Right ventricle myocardium inferior (tissue), 1 donor: ENCODE measurements around the gene C11orf42. TPM values are rescaled to one million over a fixed set of nuclear protein-coding genes. Genes with fewer than 3 reads are reported as not detected.
A peak's percentile ranks its signal among the peaks of the same experiment; 100 is the strongest.

Experiments used
- ATAC-seq: fragments of 200-7000 bp; cut with Tn5 transposase; one replicate; pipeline ENCODE4 v1.9.1; 2020; ENCODE audit warnings: mild to moderate bottlenecking, moderate library complexity
- DNase-seq: peaks from one replicate; pipeline ENCODE4 v3.0.0; 2021; ENCODE audit errors: missing footprints
- intact Hi-C: fragments of 100-400 bp; cut with DNase I; formaldehyde crosslinking; loops from one replicate; pipeline ENCODE4 v1.11.0; 2022
- total RNA-seq: library from RNA; stranded (reverse); fragmentation: NEBNext Ultra II Directional; extraction: Animal tissue kit (Norgen Biotek cat#: 25700); gene quantifications from one replicate; pipeline ENCODE4 v1.2.1, GENCODE V29; 2021
- donor health status: DM: no; HTN: yes; CAD: no; lungs with severe emphysema.

The C11orf42 gene
- total RNA-seq, 1 donor from 2014 or later, result not detected

DNA sequence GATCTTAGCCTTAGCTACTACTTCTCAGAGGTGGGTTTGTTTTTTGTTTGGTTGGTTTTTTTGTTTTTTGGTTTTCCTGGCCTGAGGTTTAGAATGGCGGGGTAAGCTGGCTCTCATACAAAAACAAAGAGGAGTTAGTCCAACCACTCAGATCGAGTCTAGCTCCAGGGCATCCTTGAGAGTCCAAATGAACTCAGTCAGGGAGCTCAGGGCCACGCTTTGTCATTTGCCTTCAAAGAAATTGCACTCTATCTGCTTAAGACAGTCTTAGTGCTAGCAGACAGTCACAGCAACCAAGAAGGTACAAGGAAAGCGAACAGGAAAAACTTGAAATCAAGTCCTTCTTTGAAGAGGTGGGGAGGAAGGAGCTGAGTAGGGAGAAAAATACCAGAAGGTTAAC is 11.1 kb downstream of the C11orf42 start:
- ATAC-seq, result no peak
- no peak for DNase-seq
- intact Hi-C loops, result no loop called here

- ATAC-seq (no peak), DNase-seq (no peak)
- intact Hi-C loops, result no loop called here
Measured at GRCh38 chr11:6217722-6218121, 12.4 kb downstream of the C11orf42 start.

GRCh38 chr11:6219359-6219758 is 14.0 kb downstream of the C11orf42 start:
- intact Hi-C loops, result no loop called here
- ATAC-seq (peak; percentile 34), DNase-seq (no peak)

GRCh38 chr11:6223854-6224253 is 18.5 kb downstream of the C11orf42 start:
- no peak for DNase-seq
- no peak for ATAC-seq
- intact Hi-C loops, result no loop called here

- DNase-seq (no peak), ATAC-seq (no peak)
- intact Hi-C loops, result no loop called here
Measured at GRCh38 chr11:6224421-6224820, 19.1 kb downstream of the C11orf42 start.

DNA sequence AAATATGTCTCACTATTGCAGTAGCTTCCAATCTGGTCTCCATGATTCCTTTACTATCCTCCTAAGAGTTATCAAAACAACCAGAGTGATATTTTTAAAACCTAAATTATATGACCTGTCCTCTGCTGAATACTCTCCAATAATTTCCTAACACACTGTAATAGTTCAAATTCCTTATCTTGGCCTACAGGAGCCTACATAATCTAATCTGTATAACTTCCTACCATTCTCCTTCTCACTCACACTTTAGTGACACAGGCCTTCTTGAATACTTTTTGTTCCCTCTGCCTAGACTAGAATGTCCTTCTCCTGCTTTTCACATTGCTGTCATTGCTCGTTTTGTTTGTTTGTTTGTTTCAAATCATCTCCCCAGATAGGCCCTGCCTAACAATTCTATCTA is 19.7 kb downstream of the C11orf42 start:
- DNase-seq, result no peak
- intact Hi-C loops, result no loop called here
- no peak for ATAC-seq

GRCh38 chr11:6225896-6226295 is 20.5 kb downstream of the C11orf42 start:
- DNase-seq, result no peak
- ATAC-seq, result no peak
- intact Hi-C loops, result no loop called here

- intact Hi-C loops, result no loop called here
- DNase-seq, result no peak
- no peak for ATAC-seq
Measured at GRCh38 chr11:6228520-6228919, 23.2 kb downstream of the C11orf42 start.

DNA sequence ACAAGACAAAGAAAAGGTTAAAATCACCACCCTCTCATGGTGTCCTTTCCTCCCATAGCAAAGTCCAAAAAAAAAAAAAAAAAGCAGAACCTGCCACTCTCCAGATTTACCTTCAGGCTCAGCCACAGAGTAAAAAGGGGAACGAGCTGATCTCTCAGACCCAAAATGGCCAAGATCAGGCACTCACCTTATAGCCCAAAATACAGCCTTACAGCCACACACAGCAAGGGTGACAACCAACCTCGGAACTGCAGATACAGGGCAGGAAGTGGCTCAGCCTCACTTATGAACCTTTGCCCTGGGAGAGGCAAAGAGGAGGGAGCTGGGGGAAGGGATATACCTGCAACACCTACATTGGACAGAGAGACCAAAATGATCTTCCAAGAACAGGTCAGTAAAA is 24.6 kb downstream of the C11orf42 start:
- intact Hi-C loops, result loop anchor here (10.0 kb wide), 1 partner anchor 245 kb away; the partner anchor contains the start of gene TRIM3
- ATAC-seq (no peak), DNase-seq (no peak)

DNA sequence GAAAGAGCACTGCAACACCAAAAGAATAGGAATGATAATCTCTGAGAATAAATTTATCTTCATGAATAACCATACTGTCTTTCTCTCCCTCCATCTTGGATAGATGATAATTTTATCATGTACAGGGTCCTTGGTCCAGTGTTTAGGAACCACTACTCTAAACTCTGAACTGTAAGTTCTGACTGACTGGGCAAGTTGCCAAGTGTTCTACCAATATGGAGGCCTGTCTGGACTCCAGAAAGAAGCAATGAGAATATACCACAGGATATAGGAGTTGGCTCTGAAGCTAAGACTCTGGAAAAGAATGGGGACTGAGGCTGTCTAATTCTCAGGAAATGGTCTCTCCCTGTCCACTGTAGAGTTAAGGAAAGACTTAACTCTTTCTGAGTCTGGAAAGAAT is 27.5 kb downstream of the C11orf42 start:
- ATAC-seq (no peak), DNase-seq (no peak)
- intact Hi-C loops, result loop anchor here (10.0 kb wide), 1 partner anchor 242 kb away; the partner anchor contains the start of gene TRIM3

DNA sequence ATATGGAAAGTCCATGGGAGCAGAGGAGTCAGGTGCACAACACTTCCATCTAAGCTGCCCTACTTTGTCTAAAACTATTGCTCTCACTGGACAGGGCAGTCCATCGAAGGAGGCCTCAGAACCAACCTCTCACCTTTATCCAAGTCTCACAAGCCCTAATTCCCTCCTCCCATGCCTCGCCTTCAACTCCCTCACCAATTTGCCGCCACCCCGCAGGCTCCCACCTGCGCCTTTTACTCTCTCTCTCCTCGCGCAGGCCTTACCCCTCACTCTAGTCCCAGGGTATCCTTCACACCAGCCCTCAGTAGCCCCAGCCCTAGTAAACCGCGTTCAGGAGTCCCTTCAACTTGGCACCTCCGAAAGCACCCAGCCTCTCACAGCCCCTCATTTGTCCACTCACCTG is 28.6 kb downstream of the C11orf42 start:
- intact Hi-C loops, result loop anchor here (1.0 to 10.0 kb wide), 2 partner anchors 85 to 241 kb away; partner anchors contain the start of gene TRIM3
- ATAC-seq (no peak), DNase-seq (no peak)

GRCh38 chr11:6234387-6235107 is 29.2 kb downstream of the C11orf42 start, which contains the start of gene FHIP1B:
Gene FHIP1B, minus strand, starts transcription at chr11:6234636. Its CDS starts 10,120 bp downstream, at chr11:6224516.
- intact Hi-C loops, result loop anchor here (1.0 to 10.0 kb wide), 2 partner anchors 85 to 240 kb away; partner anchors contain the start of gene TRIM3
- ATAC-seq, result peak; percentile 98
- DNase-seq, result peak; percentile 100

DNA sequence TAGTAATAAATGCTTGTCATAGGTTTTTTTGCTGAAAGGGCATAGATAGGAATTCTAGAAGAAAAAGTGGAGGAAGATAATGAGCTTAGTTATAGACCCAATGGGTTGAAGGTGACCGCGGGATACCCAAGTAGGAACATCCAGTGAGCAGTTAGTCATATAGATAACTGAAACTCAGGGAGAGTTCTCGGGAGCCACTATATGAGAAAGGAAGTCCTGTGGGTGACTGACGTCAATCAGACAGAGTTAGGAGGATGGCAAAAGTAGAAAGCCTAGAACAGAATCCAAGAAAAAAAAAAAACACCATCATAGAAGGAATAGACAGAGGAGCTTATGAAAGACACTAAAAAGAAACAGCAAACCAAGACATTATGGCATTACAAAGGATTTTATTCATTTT is 31.9 kb downstream of the C11orf42 start:
- intact Hi-C loops, result loop anchor here (10.0 kb wide), 1 partner anchor 238 kb away; the partner anchor contains the start of gene TRIM3
- ATAC-seq, result no peak
- no peak for DNase-seq

DNA sequence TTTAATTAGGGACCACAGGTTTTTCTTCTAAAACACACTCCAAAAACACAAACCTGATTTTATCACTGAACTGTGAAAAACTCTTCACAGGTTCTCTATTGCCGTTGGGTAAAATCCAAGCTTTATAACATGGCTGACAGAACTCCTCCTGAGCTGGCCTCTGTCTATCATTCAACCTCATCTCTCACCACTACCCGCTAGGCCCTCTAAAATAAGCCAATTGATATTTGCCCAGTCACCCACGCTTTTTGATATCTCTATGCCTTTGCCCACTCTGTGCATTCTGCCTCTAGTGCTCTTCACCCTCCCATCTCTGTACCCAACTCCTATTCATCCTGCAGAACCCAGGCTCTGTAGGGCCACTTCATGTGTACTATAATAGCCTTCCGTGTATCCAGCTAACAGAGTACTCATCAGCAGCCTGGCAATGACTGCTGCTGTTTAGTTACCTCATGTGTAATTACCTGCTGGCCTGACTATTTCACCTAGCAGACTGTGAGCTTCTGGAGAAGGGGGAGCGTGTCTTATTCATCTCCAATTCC is 32.5 kb downstream of the C11orf42 start:
- intact Hi-C loops, result loop anchor here (10.0 kb wide), 1 partner anchor 237 kb away; the partner anchor contains the start of gene TRIM3
- DNase-seq (no peak), ATAC-seq (no peak)

DNA sequence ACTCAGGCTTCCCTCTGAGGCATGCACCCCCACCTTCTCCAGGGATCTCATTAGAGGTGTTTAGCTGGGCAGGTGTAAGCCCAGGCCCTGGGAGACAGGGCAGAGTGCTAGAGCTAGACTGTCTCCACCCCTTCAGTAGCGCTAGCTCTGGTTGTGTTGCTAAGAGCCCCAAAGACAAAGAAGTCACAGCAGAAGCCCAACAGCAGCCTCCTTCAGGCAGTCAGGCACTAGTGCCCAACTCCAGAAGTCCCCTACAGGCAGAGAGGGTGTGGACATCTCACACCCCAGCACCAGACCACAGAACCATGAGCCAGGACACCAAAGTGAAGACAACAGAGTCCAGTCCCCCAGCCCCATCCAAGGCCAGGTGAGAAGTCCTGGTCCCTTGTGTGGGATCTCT is 33.5 kb downstream of the C11orf42 start, which contains the start of gene CNGA4:
TSS of gene CNGA4 (plus strand) at position 188 of the 400 bp plus-strand sequence. CDS start at position 306, 118 bp downstream.
- ATAC-seq, result no peak
- intact Hi-C loops, result loop anchor here (10.0 kb wide), 1 partner anchor 236 kb away; the partner anchor contains the start of gene TRIM3
- DNase-seq, result no peak

- no peak for ATAC-seq
- intact Hi-C loops, result no loop called here
- no peak for DNase-seq
Measured at GRCh38 chr11:6240139-6240538, 34.8 kb downstream of the C11orf42 start.

GRCh38 chr11:6240781-6241180 is 35.4 kb downstream of the C11orf42 start:
- intact Hi-C loops, result no loop called here
- ATAC-seq (no peak), DNase-seq (no peak)

DNA sequence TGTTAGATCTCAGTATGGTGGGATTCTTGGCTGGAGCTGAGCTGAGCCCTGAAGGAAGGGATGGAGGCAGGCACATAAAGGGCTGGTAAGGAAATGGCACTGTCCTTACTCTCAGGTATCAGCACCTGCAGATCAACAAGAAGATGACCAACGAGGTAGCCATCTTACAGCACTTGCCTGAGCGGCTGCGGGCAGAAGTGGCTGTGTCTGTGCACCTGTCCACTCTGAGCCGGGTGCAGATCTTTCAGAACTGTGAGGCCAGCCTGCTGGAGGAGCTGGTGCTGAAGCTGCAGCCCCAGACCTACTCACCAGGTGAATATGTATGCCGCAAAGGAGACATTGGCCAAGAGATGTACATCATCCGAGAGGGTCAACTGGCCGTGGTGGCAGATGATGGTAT is 36.0 kb downstream of the C11orf42 start:
- intact Hi-C loops, result no loop called here
- ATAC-seq, result no peak

GRCh38 chr11:6245536-6245935 is 40.2 kb downstream of the C11orf42 start:
- DNase-seq (no peak), ATAC-seq (no peak)
- intact Hi-C loops, result no loop called here

More for the DNA sequence above, 36.0 kb downstream of the C11orf42 start:
- DNase-seq, result no peak

DNA sequence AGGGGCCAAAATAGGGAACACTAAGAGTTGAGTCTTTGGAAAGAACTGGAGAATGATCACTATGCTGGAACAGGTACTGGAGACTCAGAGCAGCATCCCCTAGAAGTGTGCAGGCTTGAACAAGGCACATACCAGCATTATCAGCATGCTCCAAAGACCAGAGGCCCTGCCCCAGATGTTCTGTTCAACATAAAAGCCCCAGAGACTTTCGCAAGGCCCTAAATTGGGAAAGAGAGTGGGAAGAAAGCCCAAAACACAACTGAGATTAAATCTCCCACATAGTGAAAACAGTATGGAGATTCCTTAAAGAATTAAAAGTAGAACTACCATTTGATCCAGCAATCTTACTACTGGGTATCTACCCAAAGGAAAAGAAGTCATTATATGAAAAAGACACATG is 42.9 kb downstream of the C11orf42 start:
- intact Hi-C loops, result no loop called here
- no peak for ATAC-seq
- DNase-seq, result no peak
